Neutrophil (primary cell): ENCODE results near the gene TPX2.

ENCODE experiments used
- H3K27ac ChIP-seq: fragments of 200-600 bp; sonication (generic); 2 replicates; pipeline ENCODE4 v1.5.1; 2016; ENCODE audit warnings: mild to moderate bottlenecking, moderate library complexity
- H3K27me3 ChIP-seq: fragments of 200-600 bp; sonication (generic); 2 replicates; pipeline ENCODE4 v1.6.0; 2016; ENCODE audit warnings: mild to moderate bottlenecking
- H3K36me3 ChIP-seq: fragments of 200-600 bp; sonication (generic); 2 replicates; pipeline ENCODE4 v1.5.1; 2017
- H3K4me1 ChIP-seq, 2 experiments: fragments of 200-600 bp in 1 of 2; sonication (generic) in 1 of 2; 1 replicate in 1 of 2; 2 replicates in 1 of 2; pipeline versions ENCODE4 v1.5.1 to v1.6.1; 2013 to 2016; ENCODE audit warnings: low read depth in 1 of 2, low read length in 1 of 2, mild to moderate bottlenecking in 1 of 2, moderate library complexity in 1 of 2; ENCODE audit not compliant: control insufficient read depth in 1 of 2, insufficient read depth in 1 of 2
- H3K4me3 ChIP-seq, 2 experiments: fragments of 200-600 bp in 1 of 2; sonication (generic) in 1 of 2; 1 replicate in 1 of 2; 2 replicates in 1 of 2; pipeline ENCODE4 v1.5.1; 2013 to 2016; ENCODE audit warnings: low read depth in 1 of 2, low read length in 1 of 2, mild to moderate bottlenecking in 1 of 2, moderate library complexity in 1 of 2
- H3K9me3 ChIP-seq: fragments of 200-600 bp; sonication (generic); 2 replicates; pipeline ENCODE4 v1.5.1; 2016
- CTCF ChIP-seq: fragments of 200-600 bp; sonication (generic); IDR thresholded peaks from 2 replicates; pipeline ENCODE4 v1.5.1; 2016; ENCODE audit warnings: antibody characterized with exemption

TPX2 gene

GRCh38 chr20:31806564-31807355, 67.7 kb downstream of the TPX2 start:
- TF ChIP-seq CTCF, result no peak
- Histone ChIP-seq H3K4me1 (no peaks in the 10 kb centered on the region), H3K27me3 (no peaks in the 10 kb centered on the region), H3K9me3 (no peaks in the 10 kb centered on the region), H3K36me3 (peaks cover 34% of the 10 kb centered on the region), H3K27ac (no peak overlapping the region), H3K4me3 (no peak overlapping the region)

- H3K27ac ChIP-seq, result no peak overlapping the region
- no peak for TF ChIP-seq CTCF
- no peaks in the 10 kb centered on the region for H3K27me3 ChIP-seq
- peaks cover 19% of the 10 kb centered on the region for H3K36me3 ChIP-seq
- no peaks in the 10 kb centered on the region for H3K9me3 ChIP-seq
- no peak overlapping the region for H3K4me3 ChIP-seq
- H3K4me1 ChIP-seq, result no peaks in the 10 kb centered on the region
Measured at GRCh38 chr20:31808481-31808880, 69.4 kb downstream of the TPX2 start.

GRCh38 chr20:31809661-31810060, 70.6 kb downstream of the TPX2 start:
- H3K27me3 ChIP-seq, result no peaks in the 10 kb centered on the region
- H3K27ac ChIP-seq, result no peak overlapping the region
- no peak for TF ChIP-seq CTCF

GRCh38 chr20:31811198-31811597, 72.1 kb downstream of the TPX2 start:
- H3K27ac ChIP-seq, result no peak overlapping the region
- H3K4me1 ChIP-seq, result no peaks in the 10 kb centered on the region

More at GRCh38 chr20:31809661-31810060, 70.6 kb downstream of the TPX2 start:
- Histone ChIP-seq H3K36me3 (peaks cover 10% of the 10 kb centered on the region), H3K4me3 (no peak overlapping the region), H3K4me1 (no peaks in the 10 kb centered on the region), H3K9me3 (no peaks in the 10 kb centered on the region)

More at GRCh38 chr20:31811198-31811597, 72.1 kb downstream of the TPX2 start:
- no peaks in the 10 kb centered on the region for H3K9me3 ChIP-seq
- H3K27me3 ChIP-seq, result no peaks in the 10 kb centered on the region
- H3K4me3 ChIP-seq, result no peak overlapping the region
- H3K36me3 ChIP-seq, result peaks cover 6% of the 10 kb centered on the region
- no peak for TF ChIP-seq CTCF
